HFFc6 (cell line): ENCODE results near the gene CYP8B1. TPM values are rescaled to one million over a fixed set of nuclear protein-coding genes. Genes with fewer than 3 reads are reported as not detected.

Experiments used
- DNase-seq: peaks from one replicate; pipeline ENCODE4 v3.0.0-alpha.2; 2018
- H3K27ac Mint-ChIP-seq: 2 replicates; pipeline ENCODE4 v1.8.0; 2020; ENCODE audit warnings: mild to moderate bottlenecking, mixed read lengths
- H3K27me3 Mint-ChIP-seq: 2 replicates; pipeline ENCODE4 v1.8.0; 2021; ENCODE audit warnings: mild to moderate bottlenecking, moderate library complexity, mixed read lengths; ENCODE audit not compliant: insufficient read depth
- H3K36me3 Mint-ChIP-seq: 2 replicates; pipeline ENCODE4 v1.8.0; 2021; ENCODE audit warnings: low read depth, mixed read lengths
- H3K4me1 Mint-ChIP-seq: 2 replicates; pipeline ENCODE4 v1.8.0; 2020; ENCODE audit warnings: low read depth, mixed read lengths
- H3K4me3 Mint-ChIP-seq: 2 replicates; pipeline ENCODE4 v1.8.0; 2020; ENCODE audit warnings: mild to moderate bottlenecking, moderate library complexity, mixed read lengths
- H3K9me3 Mint-ChIP-seq: 2 replicates; pipeline ENCODE4 v1.8.0; 2020; ENCODE audit warnings: mild to moderate bottlenecking, mixed read lengths
- CTCF ChIP-seq: fragments of 200-600 bp; sonication (generic); IDR thresholded peaks from 2 replicates; pipeline ENCODE4 v1.5.0; 2021; ENCODE audit warnings: antibody characterized with exemption, mild to moderate bottlenecking
- total RNA-seq, 6 experiments: library from RNA; stranded (reverse); fragmentation: NEBNext Ultra II Directional; extraction: Animal tissue kit (Norgen Biotek cat#: 25700); gene quantifications; 2 replicates in 1 of 6; 3 replicates in 5 of 6; pipeline ENCODE4 v1.2.3, GENCODE V29; 2021

Gene CYP8B1
- total RNA-seq, 6 experiments from 2014 or later, result not detected

GRCh38 chr3:42880601-42881451 is 5.1 kb upstream of the CYP8B1 start:
- Mint-ChIP-seq H3K9me3 (no peaks in the 10 kb centered on the region), H3K36me3 (no peaks in the 10 kb centered on the region), H3K4me3 (peak overlapping the region; percentile 87), H3K27me3 (peaks cover 9% of the 10 kb centered on the region), H3K27ac (no peak overlapping the region), H3K4me1 (peaks cover 15% of the 10 kb centered on the region)
- DNase-seq, result peak; percentile 71
- TF ChIP-seq CTCF, result peak; percentile 92

DNA sequence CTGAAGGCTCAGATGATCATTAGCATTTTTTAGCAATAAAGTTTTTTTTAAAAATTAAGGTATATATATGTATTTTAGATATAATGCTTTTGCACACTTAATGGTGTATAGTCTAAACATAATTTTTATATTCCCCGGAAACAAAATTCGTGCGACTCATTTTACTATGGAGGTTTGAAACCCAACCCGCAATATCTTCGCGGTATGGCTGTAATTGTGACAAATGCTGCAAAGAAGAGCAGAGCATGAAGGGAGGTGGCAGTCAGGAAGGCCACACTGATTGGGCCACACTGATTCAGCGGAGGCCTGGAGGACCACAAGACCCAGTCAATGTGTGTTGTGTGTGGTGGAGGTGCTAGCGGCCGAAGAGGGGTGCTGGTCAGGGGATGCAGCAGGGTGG is 4.5 kb upstream of the CYP8B1 start:
- H3K4me3 Mint-ChIP-seq, result peak overlapping the region; percentile 87
- H3K4me1 Mint-ChIP-seq, result peaks cover 15% of the 10 kb centered on the region
- peaks cover 9% of the 10 kb centered on the region for H3K27me3 Mint-ChIP-seq
- H3K27ac Mint-ChIP-seq, result no peak overlapping the region
- H3K9me3 Mint-ChIP-seq, result no peaks in the 10 kb centered on the region
- TF ChIP-seq CTCF, result no peak
- no peak for DNase-seq
- no peaks in the 10 kb centered on the region for H3K36me3 Mint-ChIP-seq

- TF ChIP-seq CTCF, result no peak
- DNase-seq, result no peak
- H3K4me3 Mint-ChIP-seq, result no peak overlapping the region
- H3K9me3 Mint-ChIP-seq, result no peaks in the 10 kb centered on the region
- no peaks in the 10 kb centered on the region for H3K36me3 Mint-ChIP-seq
- H3K27ac Mint-ChIP-seq, result no peak overlapping the region
- H3K4me1 Mint-ChIP-seq, result peaks cover 9% of the 10 kb centered on the region
- peaks cover 15% of the 10 kb centered on the region for H3K27me3 Mint-ChIP-seq
Measured at GRCh38 chr3:42877881-42878280, 2.2 kb upstream of the CYP8B1 start.

DNA sequence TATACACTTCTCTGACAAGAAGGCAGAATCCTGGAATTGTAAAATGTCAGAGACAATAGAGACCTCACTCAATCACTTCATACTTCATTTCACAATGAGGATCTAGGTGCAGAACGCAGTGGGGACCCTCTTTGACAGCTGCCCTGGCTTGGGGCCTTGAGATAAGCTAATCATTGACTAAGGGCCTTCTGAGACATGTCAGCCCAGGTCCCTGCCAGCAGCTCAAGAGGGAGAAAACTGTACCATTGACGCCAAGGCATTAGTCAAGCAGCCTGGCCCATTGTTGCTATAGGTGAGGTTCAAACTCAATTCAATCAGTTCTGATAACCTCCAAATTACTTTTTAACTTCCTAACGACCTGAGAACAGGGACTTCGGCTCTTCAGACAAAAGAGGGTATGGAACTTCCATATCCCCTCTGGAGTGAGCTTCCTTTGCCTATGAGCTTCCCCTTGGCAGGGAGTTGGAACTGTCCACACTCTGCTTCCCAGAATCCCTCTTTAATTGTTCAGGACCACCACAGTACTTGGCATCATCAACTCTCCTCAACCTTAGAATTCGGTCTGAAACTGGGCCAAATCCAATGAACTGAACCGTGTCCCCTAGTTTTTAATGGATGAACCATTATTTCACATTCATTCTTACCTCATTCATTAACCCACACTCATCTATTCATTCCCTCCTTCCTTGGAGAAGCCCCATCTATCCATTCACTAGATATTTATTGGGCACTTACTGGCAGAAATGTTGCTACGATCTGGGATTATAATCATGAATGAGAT is 1.5 kb upstream of the CYP8B1 start:
- no peak for TF ChIP-seq CTCF
- no peak for DNase-seq
- H3K4me3 Mint-ChIP-seq, result no peak overlapping the region
- peaks cover 9% of the 10 kb centered on the region for H3K4me1 Mint-ChIP-seq
- no peaks in the 10 kb centered on the region for H3K9me3 Mint-ChIP-seq
- H3K36me3 Mint-ChIP-seq, result no peaks in the 10 kb centered on the region
- H3K27ac Mint-ChIP-seq, result no peak overlapping the region
- H3K27me3 Mint-ChIP-seq, result peaks cover 16% of the 10 kb centered on the region

- H3K4me1 Mint-ChIP-seq, result peaks cover 6% of the 10 kb centered on the region
- no peak for TF ChIP-seq CTCF
- H3K9me3 Mint-ChIP-seq, result no peaks in the 10 kb centered on the region
- no peak overlapping the region for H3K4me3 Mint-ChIP-seq
- H3K27ac Mint-ChIP-seq, result no peak overlapping the region
- H3K36me3 Mint-ChIP-seq, result no peaks in the 10 kb centered on the region
- DNase-seq, result no peak
- peaks cover 16% of the 10 kb centered on the region for H3K27me3 Mint-ChIP-seq
Measured at GRCh38 chr3:42876401-42876800, 722 bp upstream of the CYP8B1 start.
